ENCODE data around the gene TMEM143.
"Not testable (repeated sequence)": the region's sequence is repeated elsewhere in the genome, so short reads cannot be mapped to it uniquely, and the experiment has no call there.

Gene TMEM143

DNA sequence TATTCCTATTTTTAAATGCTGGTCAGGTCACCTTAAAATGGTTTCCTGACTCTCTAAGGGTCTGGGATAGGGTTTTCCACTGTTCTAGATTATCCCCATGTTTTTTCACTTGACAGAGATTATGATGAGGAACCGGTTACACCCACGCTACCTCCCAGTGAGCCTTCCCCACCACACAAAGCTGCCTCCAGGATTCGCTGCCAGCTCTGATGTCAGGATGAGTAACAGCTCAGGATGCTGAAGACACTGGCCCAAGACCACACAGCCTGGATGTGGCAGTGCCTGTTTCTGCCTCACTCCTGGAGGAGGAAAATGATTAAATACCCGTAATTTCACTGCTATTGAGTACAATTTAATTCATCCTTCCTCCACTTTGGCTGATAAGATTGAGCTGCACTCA is 70.9 kb downstream of the TMEM143 start:
- DNase-seq (ENCODE audit: low read depth): peak; percentile 91

DNA sequence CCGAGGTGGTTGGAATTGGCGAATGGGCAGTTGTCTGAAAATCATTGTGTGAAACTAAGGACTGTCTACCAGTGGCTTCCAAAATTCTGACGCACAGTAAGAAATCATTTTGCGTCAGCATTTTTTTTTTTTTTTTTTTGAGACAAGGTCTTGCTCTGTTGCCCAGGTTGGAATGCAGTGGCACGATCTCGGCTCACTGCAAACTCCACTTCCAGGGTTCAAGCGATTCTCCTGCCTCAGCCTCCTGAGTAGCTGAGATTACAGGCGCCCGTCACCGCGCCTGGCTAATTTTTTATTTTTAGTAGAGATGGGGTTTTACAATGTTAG is 72.3 kb downstream of the TMEM143 start:
- not testable (repeated sequence) for DNase-seq (ENCODE audit: low read depth)

DNA sequence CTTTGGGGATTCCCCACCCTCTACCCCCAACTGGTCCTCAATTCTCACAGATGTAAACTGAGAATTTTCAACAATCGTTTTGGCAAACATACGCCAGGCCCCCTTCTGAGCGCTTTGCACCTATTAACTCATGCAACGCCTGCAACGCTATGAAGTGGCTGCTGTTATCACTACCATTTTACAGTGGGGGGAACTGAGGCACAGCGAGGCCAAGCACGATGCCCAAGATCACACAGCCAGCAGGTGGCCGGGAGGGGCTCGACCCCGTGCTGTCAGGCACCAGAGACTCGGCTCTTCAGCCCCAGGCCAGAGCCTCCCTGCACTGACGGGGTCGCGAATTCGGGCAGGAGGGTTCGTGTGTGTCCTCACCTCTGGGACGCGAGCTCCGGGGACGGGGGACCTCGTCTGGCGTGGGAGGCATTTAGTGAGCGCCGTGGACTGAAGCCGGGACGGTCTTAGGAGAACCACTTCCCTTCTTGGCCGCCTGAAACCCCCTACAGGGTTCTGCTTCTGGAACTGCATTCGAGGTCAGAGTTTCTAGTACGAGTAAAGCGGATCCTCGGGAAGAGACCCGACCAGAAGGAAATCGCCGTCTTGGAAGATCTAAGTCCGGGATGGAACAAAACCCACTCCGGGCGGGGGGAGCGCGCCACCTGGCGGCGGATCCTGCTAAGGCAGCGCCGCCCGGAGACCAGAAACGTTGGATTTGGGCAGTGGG is 72.8 kb downstream of the TMEM143 start:
- peak; percentile 65 for DNase-seq (ENCODE audit: low read depth)

DNA sequence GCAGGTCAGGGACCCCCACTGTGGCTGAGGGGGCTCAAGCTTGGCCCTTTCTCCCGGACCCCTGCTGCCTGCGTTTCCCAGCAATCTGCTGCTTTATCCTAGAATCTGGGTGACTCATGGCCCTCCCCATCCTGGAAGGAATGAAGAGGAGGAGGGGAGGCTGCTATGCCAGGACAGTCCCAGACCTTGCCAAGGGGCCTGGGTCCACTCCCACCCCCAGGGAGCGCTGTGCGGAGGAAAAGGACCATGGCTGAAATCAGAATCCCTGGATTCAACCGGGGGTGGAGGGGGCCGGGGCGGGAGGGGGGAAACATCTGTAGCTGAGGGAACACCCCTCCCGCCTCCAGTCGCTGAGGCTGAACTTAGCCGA is 73.4 kb downstream of the TMEM143 start:
- peak; percentile 40 for DNase-seq (ENCODE audit: low read depth)

DNA sequence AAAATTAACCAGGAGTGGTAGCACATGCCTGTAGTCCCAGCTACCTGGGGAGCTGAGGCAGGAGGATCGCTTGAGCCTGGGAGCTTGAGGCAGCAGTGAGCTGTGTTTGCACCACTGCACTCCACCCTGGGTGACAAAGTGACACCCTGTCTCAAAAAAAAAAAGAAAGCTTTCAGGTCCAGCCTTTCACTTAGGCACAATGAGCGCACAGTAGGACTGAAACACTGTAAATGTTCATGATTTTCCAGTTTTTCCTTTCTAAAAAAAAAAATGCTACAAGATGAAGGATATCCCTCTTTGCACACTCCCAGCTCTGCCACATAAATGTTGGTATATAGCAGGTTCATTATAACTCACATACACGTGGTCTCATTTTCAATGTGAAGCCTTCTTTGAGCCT is 76.0 kb downstream of the TMEM143 start:
- no peak for DNase-seq (ENCODE audit: low read depth)

DNA sequence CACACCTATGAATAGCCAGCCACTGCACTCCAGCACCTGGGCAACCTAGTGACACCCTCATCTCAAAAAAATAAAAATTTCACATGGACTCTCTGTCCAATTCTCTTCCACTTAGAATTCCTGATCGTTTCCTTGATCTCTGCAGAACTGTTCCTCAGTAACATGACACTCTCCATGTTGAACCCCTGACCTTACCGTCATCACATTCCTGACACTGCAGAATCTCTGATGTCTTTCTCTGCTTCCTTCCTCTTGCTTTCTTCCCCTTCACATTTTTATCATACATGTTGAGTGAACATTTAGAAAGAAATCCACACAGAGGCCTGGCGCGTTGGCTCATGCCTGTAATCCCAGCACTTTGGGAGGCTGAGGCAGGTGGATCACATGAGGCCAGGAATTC is 78.8 kb downstream of the TMEM143 start:
- DNase-seq (ENCODE audit: low read depth): peak; percentile 64

DNA sequence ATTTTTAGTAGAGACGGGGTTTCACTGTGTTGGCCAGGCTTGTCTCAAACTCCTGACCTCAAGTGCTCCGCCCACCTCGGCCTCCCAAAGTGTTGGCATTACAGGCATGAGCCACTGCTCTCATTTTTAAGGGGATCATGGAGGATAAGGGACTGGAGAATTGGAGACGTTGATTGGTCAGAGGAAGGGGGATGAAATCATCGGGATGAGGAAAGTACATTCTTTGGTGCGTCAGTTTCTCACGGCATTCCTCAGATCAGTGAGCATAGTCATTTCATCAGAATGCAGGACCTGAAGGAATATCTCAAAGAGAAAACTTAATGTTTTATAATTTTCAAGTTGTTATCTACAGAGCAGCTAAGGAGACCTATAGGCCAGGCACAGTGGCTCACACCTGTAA is 79.8 kb downstream of the TMEM143 start:
- DNase-seq (ENCODE audit: low read depth): peak; percentile 97

Data from iris pigment epithelial cell (primary cell).